ENCODE data around the gene MXD1.

- TF ChIP-seq POLR2A (IDR thresholded peaks at IDR 0.05), result no peak
- TF ChIP-seq CTCF (IDR thresholded peaks at IDR 0.05), result no peak
Measured at GRCh38 chr2:69889302-69889701, 25.6 kb upstream of the MXD1 start.
